ENCODE measurements around the gene MAP2K3.
A peak's percentile ranks its signal among the peaks of the same experiment; 100 is the strongest.

The MAP2K3 gene

GRCh38 chr17:21279582-21279981 lies 4.9 kb upstream of the MAP2K3 start:
- no peak for DNase-seq (ENCODE audit: extremely low spot score, insufficient read length, low read depth)
- no peak for FAIRE-seq

DNA sequence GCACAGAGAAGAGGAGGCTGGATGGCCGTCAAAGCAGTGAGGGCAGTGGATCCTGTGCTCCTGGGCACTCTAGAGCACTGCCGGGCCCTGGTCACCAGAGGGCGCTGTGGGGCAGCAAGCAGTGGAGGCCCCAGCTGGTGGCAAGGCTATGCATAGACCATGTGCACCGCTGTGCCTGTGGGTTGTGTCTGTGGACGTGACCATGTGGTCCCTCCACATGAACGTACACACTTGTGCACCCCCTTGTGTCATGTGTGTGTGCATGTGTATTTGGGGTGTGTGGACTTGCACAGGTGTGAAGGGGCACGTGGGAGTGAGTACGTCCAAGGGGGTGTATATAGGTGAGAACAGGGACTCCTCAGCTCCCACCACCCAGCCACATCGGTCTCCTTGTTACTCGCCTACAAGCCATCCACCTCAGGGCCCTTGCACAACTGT lies 4.4 kb upstream of the MAP2K3 start:
- FAIRE-seq = peak; percentile 82
- peak; percentile 72 for DNase-seq (ENCODE audit: extremely low spot score, insufficient read length, low read depth)

GRCh38 chr17:21282231-21282630 lies 2.3 kb upstream of the MAP2K3 start:
- no peak for DNase-seq (ENCODE audit: extremely low spot score, insufficient read length, low read depth)
- FAIRE-seq = no peak

DNA sequence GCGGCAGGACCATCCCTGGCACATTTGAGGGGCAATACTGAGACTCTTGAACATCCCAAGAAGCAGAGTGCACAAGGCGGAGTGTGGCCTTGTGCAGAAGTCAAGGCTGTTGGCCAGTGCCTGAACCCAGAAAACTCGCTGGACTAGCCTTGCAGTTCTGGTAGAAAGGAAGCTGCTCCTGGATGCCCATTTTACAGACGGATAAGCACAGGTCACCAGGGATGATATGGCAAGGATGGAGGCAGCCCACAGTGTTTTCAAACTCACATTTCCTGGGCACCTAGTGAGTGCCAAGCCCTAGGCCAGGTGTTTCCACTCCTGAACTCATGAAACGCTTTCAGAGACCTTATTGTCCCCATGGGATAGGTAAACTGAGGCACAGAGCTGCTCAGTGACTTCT lies 1.7 kb upstream of the MAP2K3 start:
- FAIRE-seq (no peak), DNase-seq (ENCODE audit: extremely low spot score, insufficient read length, low read depth) (no peak)

GRCh38 chr17:21283482-21284318 lies 811 bp upstream of the MAP2K3 start:
- FAIRE-seq (no peak), DNase-seq (ENCODE audit: extremely low spot score, insufficient read length, low read depth) (no peak)

- DNase-seq (ENCODE audit: extremely low spot score, insufficient read length, low read depth) (no peak), FAIRE-seq (peak; percentile 61)
These were observed 904 bp downstream of the MAP2K3 start for GRCh38 chr17:21285164-21286065.

DNA sequence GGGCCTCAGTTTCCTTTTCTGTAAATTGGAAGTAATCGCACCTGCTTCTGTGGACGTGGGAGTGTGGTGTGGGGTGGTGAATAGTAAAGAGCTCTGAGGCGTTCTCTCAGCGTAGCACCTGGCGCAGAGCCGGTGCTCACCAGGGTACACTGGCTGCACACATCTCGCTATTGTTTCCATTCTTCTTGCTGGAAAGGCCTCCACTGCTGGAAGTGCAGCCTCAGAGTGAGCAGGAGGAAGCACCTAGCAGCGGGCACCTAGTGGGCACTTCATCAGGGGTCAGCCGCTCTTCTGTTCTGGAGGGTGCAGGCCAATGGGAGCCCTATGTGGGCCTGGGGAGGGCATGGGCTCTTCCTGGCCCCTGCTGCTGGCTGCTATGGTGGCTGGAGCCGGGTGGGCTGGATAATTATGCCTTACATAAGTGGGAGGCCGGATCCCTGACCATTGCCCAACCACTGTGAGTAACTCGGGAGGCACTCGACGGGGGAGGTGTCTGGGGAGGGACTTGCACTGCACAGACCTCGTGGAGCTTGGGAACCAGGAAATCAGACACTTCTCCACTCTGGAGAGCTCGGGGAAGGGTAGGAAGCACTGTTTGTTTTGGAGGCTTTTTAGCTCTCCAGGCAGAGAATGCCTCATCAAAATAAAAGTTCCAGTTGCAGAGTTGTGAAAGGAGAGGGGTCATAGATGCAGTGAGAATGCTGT lies 1.7 kb downstream of the MAP2K3 start:
- DNase-seq (ENCODE audit: extremely low spot score, insufficient read length, low read depth) (no peak), FAIRE-seq (peak; percentile 53)

DNA sequence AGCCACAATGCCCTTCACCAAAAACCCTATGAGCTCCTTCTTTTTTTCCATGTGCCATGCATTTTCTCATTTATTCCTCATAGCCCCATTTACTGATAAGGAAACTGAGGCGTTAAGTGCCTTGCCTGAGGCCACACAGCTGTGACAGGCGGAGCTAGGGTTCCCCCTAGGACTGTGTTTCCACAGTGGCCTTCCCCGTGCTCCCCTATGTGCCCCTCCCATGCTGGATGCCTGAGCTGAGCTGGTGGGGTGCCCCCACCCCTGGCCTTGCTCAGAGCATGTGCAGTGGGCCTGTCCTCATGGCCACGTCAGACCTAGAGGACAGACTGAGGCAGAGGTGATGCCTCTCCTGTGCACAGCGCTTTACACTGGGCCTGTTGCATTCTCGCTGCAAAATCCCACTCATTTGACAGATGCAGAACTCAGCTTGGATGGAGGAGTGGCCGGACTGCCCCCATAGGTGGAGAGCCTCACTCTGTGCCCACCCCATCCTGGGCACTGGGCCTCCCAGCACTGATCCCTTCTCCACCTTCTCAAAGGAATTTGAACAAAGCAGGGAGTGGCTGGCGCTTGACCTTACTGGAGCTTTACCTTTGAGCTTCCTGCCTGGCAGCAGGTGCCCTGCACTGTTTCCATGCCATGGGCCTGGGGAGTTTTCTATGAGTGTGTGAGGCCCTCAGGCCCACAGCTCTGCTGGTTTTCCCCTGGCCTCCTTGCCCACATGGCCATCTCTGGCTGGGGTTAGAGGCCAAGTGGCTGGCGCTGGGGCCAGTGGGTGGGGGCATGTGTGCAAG lies 2.6 kb downstream of the MAP2K3 start:
- no peak for FAIRE-seq
- DNase-seq (ENCODE audit: extremely low spot score, insufficient read length, low read depth) = no peak

DNA sequence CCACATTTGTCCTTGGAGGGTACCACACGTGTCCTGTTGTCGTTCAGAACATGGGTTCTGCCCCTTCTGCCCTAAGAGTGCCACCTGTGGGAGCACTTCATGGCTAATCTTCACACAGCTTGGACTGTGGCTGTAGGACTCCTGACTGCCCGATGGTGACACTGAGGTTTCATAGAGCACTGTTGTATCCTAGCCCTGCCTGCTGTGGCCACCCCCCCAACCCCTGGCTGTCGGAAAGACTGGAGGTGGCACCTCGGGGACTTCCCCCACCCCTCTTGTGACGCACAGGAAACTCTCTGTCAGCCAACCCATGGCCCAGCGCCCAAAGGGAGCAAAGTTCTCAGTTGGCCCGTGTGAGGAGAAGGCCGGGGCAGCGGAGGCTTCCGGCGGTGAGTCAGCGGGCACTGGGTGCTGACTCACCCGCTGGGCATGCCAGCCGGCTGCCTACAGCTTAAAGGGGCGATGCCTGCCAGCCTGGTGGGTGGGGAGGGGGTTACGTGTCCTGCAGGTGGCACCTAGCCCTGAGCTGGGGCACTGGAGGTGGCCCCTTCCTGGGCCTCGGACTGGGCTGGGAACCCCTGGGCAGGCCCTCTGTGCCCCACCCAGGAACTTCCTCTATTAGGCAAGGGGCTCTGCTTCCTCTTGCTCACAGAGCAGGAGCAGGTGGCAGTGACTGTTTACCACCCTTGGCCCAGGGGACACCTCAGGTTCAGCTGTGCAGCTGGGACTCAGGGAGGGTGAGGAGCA lies 3.4 kb downstream of the MAP2K3 start:
- no peak for DNase-seq (ENCODE audit: extremely low spot score, insufficient read length, low read depth)
- FAIRE-seq = peak; percentile 97

- DNase-seq (ENCODE audit: extremely low spot score, insufficient read length, low read depth) (no peak), FAIRE-seq (no peak)
These were observed 4.1 kb downstream of the MAP2K3 start for GRCh38 chr17:21288571-21289017.

- FAIRE-seq (no peak), DNase-seq (ENCODE audit: extremely low spot score, insufficient read length, low read depth) (no peak)
These were observed 4.8 kb downstream of the MAP2K3 start for GRCh38 chr17:21289175-21289901.

DNA sequence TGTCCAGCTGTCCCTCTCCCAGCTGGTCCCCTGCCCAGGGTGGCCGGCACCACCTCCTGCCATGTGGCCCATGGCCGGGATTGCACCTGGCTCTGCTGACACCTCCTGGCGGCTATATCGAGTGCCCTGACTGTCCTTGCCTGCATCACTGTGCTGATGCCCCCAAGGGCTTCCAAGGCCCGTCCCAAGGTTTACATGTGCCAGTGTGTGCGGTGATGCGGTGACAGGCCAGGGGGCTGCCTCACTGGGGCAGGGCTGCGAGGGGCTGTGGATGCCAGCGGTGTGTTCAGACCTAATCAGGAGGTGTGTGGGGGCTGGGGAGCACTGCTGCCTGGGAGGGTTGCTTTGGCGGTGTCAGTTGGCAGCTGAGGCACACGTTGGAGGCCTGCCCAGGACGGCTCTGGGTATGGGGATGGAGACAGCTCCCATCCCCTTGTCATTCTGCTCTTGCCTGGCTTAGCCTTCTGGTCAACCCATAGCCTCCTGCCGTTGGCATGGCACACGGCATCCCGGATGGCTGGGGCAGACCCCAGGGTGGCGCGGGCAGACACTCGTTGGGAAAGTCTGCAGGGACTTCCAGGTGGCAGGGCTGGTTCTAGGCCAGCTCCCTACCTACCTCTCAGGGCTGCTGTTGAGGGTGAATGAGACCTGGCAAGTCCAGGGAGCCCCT lies 5.5 kb downstream of the MAP2K3 start:
- no peak for DNase-seq (ENCODE audit: extremely low spot score, insufficient read length, low read depth)
- FAIRE-seq = no peak

DNA sequence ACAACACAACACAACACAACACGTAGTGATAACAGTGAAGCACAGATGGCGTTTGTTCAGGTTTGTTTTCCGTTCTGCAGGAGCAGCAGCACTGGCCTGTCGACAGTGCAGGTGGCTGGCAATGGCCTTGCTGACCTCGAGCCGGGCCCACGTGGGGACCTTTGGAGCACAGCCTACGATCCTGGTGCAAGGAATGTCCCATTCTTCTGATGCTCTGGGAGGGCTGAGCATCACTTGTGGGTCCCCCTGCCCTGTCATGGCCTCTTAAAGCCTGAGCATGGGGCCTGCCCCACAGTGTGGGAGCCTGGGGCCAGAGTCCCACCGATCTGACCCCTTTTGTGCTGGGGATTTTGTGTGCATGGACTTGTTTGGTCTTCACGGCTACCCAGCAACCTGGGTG lies 6.8 kb downstream of the MAP2K3 start:
- DNase-seq (ENCODE audit: extremely low spot score, insufficient read length, low read depth) (no peak), FAIRE-seq (no peak)

DNA sequence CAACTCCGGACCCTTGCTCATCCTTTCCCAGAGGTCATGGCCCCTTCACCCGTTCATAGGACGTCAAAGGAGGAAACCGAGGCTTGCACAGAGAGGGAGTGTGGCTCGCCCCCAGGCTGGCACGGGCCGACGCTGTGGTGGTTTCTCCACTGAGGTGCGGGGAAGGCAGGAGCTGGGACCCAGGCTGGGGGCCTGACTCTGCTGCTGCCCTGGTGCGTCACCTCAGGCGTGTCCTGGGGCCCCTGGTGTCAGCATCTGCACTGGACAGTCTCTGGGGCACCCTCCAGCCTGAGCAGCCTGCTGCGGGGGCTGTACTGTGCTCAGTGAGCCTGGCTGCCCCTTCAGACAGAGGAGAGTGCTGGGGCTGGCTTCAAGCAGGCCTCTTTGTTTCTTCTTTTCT lies 7.4 kb downstream of the MAP2K3 start:
- DNase-seq (ENCODE audit: extremely low spot score, insufficient read length, low read depth) = no peak
- no peak for FAIRE-seq

GRCh38 chr17:21292867-21293830 lies 8.6 kb downstream of the MAP2K3 start:
- DNase-seq (ENCODE audit: extremely low spot score, insufficient read length, low read depth) (no peak), FAIRE-seq (no peak)

DNA sequence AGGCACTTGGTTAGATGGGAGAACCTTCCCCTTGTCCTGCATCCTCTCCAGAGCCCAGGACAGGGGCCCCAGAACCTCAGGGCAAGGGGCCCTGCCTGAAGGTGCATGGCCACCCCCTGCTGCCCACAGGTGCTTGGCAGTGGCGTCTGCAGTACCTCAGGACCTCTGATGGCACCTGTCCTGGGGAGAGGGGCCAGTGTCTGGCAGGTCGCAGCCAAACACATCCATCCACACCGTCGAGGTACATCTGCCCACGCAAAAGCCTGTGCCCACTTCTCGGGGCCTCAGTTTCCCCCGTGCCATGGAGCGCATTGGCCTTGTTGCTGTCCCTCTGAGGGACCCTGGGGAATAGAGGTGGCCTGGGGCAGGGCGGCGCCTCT lies 9.3 kb downstream of the MAP2K3 start:
- FAIRE-seq (no peak), DNase-seq (ENCODE audit: extremely low spot score, insufficient read length, low read depth) (no peak)

Data from GM18507 (cell line).